Smooth muscle cell (in vitro differentiated cells): Measurements from ENCODE around the gene MAPK6. TPM values are rescaled to one million over a fixed set of nuclear protein-coding genes. Genes with fewer than 3 reads are reported as not detected.

Experiments
- DNase-seq: peaks from one replicate; lab custom pipeline; 2025; ENCODE audit not compliant: unreplicated experiment; lab: John Stamatoyannopoulos, UW
- H2AFZ ChIP-seq: fragments of 200-600 bp; sonication (generic); 2 replicates; pipeline ENCODE4 v1.6.0; 2016; ENCODE audit warnings: antibody characterized with exemption, low read depth, mild to moderate bottlenecking
- H3F3A ChIP-seq: fragments of 200-600 bp; sonication (generic); 2 replicates; pipeline ENCODE4 v1.6.0; 2017; ENCODE audit warnings: antibody characterized with exemption, low read depth
- H3K27ac ChIP-seq: fragments of 200-600 bp; sonication (generic); 2 replicates; pipeline ENCODE4 v1.5.1; 2016; ENCODE audit warnings: low read depth, mild to moderate bottlenecking
- H3K27me3 ChIP-seq: fragments of 200-600 bp; sonication (generic); 2 replicates; pipeline ENCODE4 v1.6.1; 2016; ENCODE audit warnings: low read depth, mild to moderate bottlenecking
- H3K36me3 ChIP-seq: fragments of 200-600 bp; sonication (generic); 2 replicates; pipeline ENCODE4 v1.5.1; 2016; ENCODE audit warnings: low read depth
- H3K4me1 ChIP-seq: fragments of 200-600 bp; sonication (generic); 2 replicates; pipeline ENCODE4 v1.5.1; 2016; ENCODE audit warnings: low read depth
- H3K4me2 ChIP-seq: fragments of 200-600 bp; sonication (generic); 2 replicates; pipeline ENCODE4 v1.6.0; 2016; ENCODE audit warnings: mild to moderate bottlenecking
- H3K4me3 ChIP-seq: fragments of 200-600 bp; sonication (generic); 2 replicates; pipeline ENCODE4 v1.5.1; 2016; ENCODE audit warnings: mild to moderate bottlenecking
- H3K79me2 ChIP-seq: fragments of 200-600 bp; sonication (generic); 2 replicates; pipeline ENCODE4 v1.6.0; 2016; ENCODE audit warnings: low read depth, mild to moderate bottlenecking
- H3K9ac ChIP-seq: fragments of 200-600 bp; sonication (generic); 2 replicates; pipeline ENCODE4 v1.6.0; 2016; ENCODE audit warnings: low read depth
- H3K9me3 ChIP-seq: fragments of 200-600 bp; sonication (generic); replicated peaks from 2 replicates; pipeline ENCODE4 v1.5.1; 2016; ENCODE audit warnings: low read depth
- H4K20me1 ChIP-seq: fragments of 200-600 bp; sonication (generic); 2 replicates; pipeline ENCODE4 v1.6.0; 2016; ENCODE audit warnings: low read depth
- CTCF ChIP-seq: fragments of 200-600 bp; sonication (generic); IDR thresholded peaks from 2 replicates; pipeline ENCODE4 v1.5.1; 2017; ENCODE audit warnings: borderline replicate concordance, mild to moderate bottlenecking, antibody characterized with exemption; ENCODE audit not compliant: insufficient read depth, poor library complexity, severe bottlenecking
- WGBS: methylation state at CpG from one replicate; pipeline ENCODE4 v1.1.7; 2016; ENCODE audit warnings: low lambda C conversion rate; 5-methylcytosine and 5-hydroxymethylcytosine counted together
- polyA plus RNA-seq: library from polyadenylated mRNA; unstranded; fragments of >200 nt; fragmentation: Nextera tagmentation; extraction: Ambion mirVana; gene quantifications from 2 replicates; pipeline ENCODE4 v1.2.1, GENCODE V29; 2016
- total RNA-seq: library from RNA; depleted of rRNA; stranded (reverse); fragments of >200 nt; gene quantifications from 2 replicates; pipeline ENCODE4 v1.2.3, GENCODE V29; 2014

Gene MAPK6
- total and polyA plus RNA-seq, 2 experiments from 2014 or later = 38.6 to 107 TPM

- 84% methylated on average over 9 of the region's 9 CpGs for WGBS
- H3K4me2 ChIP-seq = no peak overlapping the region
- TF ChIP-seq CTCF = no peak
- H3K27me3 ChIP-seq = peaks cover 30% of the 10 kb centered on the region
- DNase-seq = no peak
- no peak overlapping the region for H3K9ac ChIP-seq
- H3K27ac ChIP-seq = no peak overlapping the region
- H4K20me1 ChIP-seq = no peaks in the 10 kb centered on the region
- no peaks in the 10 kb centered on the region for H3K79me2 ChIP-seq
- no peak overlapping the region for H2AFZ ChIP-seq
- no peaks in the 10 kb centered on the region for H3K9me3 ChIP-seq
- H3K36me3 ChIP-seq = no peaks in the 10 kb centered on the region
- no peaks in the 10 kb centered on the region for H3K4me1 ChIP-seq
- H3K4me3 ChIP-seq = no peak overlapping the region
- no peaks in the 10 kb centered on the region for H3F3A ChIP-seq
Measured at GRCh38 chr15:52115598-52116427, 96.8 kb downstream of the MAPK6 start.

Other genes with a start within 250 kb of the MAPK6 start
- 35.7 and 57.1 TPM in 2 replicates for gene TMOD3, start 189.6 kb upstream of the MAPK6 start, total RNA-seq
- gene TMOD3, start 189.6 kb upstream of the MAPK6 start, polyA plus RNA-seq = 18.6 and 32.0 TPM in 2 replicates
- 25.9 and 26.6 TPM in 2 replicates for gene LEO1, start 47.4 kb upstream of the MAPK6 start, total RNA-seq
- 18.3 and 20.5 TPM in 2 replicates for gene LEO1, start 47.4 kb upstream of the MAPK6 start, polyA plus RNA-seq
- 0.31 TPM in 1 of 2 replicates, not detected in the other for gene BCL2L10, start 93.6 kb downstream of the MAPK6 start, total RNA-seq
- not detected in 2 replicates for gene BCL2L10, start 93.6 kb downstream of the MAPK6 start, polyA plus RNA-seq
- gene GNB5, start 172.2 kb downstream of the MAPK6 start, total RNA-seq = 14.0 and 20.7 TPM in 2 replicates
- gene GNB5, start 172.2 kb downstream of the MAPK6 start, polyA plus RNA-seq = 22.7 and 25.1 TPM in 2 replicates